GM18508 (cell line): ENCODE results near the gene RIT1.
"Not testable (repeated sequence)": the region's sequence is repeated elsewhere in the genome, so short reads cannot be mapped to it uniquely, and the experiment has no call there.

Experiments used
- ATAC-seq: cut with Tn5 transposase; IDR thresholded peaks from one replicate; pipeline ENCODE4 v1.9.1; 2021; ENCODE audit warnings: moderate number of reproducible peaks; ENCODE audit not compliant: insufficient read depth, unreplicated experiment

RIT1 gene

GRCh38 chr1:155896476-155896875 lies 14.7 kb downstream of the RIT1 start:
- ATAC-seq: not testable (repeated sequence)

DNA sequence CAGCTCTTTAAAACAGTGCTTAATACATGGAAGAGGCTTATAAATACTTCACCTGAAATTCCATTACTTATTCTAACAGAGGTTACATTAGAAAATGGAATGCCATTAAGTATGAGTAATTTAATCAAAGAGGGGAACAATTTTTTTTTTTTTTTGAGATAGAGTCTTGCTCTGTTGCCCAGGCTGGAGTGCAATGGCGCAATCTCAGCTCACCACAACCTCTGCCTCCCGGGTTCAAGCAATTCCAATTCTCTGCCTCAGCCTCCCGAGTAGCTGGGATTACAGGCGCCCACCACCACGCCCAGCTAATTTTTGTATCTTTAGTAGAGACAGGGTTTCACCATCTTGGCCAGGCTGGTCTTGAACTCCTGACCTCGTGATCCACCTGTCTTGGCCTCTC lies 15.5 kb downstream of the RIT1 start:
- not testable (repeated sequence) for ATAC-seq

DNA sequence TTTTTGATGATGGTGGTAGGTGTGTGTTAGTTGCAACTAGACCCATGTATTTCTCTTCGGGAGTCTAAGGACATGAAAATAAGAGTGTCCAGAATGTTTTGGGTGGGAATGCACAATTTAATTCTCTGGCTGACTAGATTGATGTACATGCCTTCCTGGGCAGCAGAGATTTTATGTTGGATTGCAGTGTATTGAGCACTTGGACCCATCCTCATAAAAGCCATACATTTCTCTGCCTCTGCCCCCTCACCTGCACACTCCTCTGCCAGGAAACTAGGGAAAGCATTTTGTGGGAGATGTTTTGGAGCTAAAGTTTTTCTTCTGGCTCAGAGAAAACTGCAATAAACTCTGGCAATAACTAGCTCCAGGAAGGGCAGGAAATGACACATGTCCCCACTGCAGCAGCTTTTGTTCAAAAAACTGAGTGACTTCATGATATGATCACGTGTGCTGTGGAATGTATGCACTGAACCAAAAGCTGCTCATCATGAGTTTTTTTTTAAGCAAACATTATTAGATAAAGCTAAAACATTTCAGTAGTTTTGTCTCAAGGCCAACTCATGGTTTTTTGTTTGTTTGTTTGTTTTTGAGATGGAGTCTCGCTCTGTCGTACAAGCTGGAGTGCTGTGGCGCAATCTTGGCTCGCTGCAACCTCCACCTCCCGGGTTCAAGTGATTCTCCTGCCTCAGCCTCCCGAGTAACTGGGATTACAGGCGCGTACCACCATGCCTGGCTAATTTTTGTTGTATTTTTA lies 17.6 kb downstream of the RIT1 start:
- ATAC-seq: no peak

DNA sequence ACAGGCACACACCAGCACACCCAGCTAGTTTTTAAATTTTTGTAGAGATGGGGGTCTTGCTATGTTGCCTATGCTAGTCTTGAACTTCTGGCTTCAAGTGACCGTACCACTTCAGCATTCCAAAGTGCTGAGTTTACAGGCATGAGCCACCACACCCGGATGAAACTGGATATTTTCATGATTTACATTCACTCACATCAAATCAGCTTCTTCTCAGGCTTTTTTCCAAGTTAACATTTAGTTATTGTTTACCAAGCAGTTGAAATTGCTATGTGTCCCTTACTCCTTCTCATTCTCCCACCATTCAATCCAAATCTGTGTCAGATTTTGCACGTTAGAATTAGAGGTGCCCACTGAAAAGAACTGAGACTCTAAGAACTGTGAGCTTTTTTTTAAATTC lies 18.4 kb downstream of the RIT1 start:
- no peak for ATAC-seq

DNA sequence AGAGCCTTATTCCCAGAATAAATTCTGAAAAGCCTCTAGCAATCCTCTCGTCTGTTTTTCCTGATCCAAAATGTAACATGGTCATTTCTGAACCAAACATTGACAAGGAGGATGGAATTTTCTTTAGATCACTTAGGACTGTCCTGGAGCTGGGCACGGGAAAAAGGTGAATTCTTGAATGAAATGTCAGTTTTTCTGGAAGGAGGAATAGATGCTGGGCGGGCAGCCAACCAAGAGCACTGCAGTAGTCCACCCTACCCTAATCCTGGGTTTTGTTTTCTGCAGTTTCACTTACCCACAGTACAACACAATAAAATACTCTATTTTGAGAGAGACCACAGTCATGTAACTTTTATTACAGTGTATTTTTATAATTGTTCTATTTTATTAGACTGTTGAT lies 20.9 kb downstream of the RIT1 start:
- ATAC-seq: no peak

- no peak for ATAC-seq
Observed at GRCh38 chr1:155889566-155889965, 21.6 kb downstream of the RIT1 start.

GRCh38 chr1:155888481-155888880 lies 22.7 kb downstream of the RIT1 start:
- no peak for ATAC-seq

GRCh38 chr1:155884982-155885381 lies 26.2 kb downstream of the RIT1 start:
- ATAC-seq: no peak

- no peak for ATAC-seq
Observed at GRCh38 chr1:155884031-155884960, 26.9 kb downstream of the RIT1 start.

DNA sequence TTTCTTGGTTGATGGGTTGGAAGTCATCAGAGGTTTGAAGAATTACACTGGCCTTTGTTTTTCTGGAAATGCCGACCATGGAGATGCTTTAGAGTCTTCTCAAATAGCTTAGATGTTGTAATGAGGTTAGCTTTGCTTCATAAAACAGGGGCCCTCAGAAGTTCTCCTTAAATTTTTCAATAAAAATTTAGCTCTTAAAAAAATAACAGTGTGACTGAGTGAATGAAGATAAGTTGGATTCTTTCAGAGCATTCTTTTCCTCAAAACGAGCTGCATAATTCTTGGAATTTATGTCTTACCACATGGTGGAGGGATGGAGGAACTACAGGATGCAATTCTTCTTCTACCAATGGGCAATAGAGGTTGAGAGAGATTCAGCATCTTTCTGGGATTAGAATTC lies 28.4 kb downstream of the RIT1 start:
- ATAC-seq: no peak

DNA sequence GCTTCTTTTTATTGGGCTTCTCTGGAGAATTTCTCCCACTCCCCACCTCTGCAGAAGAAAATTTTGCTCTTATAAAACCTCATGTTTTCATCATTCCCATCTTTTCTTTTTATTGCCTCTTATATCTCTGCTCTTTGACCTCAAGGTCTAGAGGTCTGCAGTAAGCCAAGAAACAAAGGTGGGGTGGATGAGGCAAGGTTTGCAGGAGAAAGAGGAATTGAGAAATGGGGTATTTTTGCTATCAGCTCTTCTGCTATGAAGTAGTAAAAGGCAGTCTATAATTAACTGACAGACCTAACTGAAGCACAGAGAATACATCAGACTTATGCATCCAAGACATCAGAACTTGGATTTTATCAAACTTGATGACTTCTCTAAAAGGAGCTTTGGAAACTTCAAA lies 28.9 kb downstream of the RIT1 start:
- no peak for ATAC-seq

DNA sequence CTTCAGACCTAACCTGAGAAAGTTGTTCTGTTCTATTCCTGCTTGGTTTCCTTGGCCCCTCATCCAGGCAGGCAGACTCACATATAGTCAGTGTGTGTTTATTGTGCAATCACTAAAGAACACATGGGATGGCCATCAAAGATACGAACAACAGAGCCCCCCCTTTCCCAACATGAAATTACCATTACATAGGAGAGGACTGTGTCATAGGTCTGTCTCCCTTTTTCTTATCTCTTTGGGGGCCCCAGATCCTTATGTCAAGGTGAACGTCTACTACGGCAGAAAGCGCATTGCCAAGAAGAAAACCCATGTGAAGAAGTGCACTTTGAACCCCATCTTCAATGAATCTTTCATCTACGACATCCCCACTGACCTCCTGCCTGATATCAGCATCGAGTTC lies 30.2 kb downstream of the RIT1 start:
- no peak for ATAC-seq

DNA sequence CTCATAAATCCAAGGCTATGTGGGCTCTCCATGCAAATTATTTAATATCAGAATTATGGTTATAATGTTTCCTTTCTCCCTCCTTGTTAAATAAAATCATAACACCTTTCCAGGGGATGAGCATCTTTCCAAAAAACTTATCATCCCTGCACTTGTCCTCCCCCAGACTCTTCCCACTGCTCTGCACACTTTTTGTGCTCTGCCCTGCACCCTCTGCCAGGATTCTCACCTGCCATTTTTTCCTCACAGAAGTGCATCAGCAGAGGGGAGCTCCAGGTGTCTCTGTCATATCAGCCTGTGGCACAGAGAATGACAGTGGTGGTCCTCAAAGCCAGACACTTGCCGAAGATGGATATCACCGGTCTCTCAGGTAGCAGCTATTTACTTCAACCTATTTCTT lies 30.9 kb downstream of the RIT1 start:
- no peak for ATAC-seq

DNA sequence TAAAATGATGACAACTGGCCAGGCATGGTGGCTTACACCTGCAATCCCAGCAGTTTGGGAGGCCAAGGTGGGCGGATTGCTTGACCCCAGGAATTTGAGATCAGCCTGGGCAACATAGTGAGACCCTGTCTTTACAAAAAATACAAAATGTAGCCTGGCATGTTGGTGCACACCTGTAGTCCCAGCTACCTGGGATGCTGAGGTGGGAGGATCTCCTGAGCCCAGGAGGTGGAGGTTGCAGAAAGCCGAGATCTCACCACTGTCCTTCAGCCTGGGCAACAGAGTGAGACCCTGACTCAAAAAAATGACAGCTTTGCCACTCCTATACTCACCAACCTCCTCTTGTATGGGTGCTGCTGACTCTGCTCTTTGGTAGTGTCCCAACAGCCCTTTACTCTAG lies 33.2 kb downstream of the RIT1 start:
- ATAC-seq: no peak

- no peak for ATAC-seq
Observed at GRCh38 chr1:155873860-155874259, 37.3 kb downstream of the RIT1 start.

GRCh38 chr1:155872527-155872926 lies 38.6 kb downstream of the RIT1 start:
- ATAC-seq: no peak

DNA sequence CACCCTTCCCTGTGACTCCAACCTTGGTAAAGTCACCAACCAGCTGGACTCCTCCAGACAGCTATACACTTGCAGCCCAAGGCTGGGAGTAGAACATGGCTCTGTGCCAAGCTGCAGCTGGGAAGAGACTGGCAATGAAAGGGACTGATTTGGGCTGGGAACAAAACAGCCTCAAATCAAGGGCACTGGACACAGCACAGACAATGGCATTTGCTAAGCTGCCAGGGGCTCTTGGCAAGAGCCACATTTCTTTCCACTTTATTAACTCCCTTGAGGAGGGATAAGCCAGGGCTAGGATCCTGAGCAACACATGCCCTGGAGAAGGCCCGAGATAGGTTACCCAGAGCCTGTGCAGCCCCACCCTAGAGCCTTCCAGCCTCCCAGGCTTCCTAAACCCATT lies 39.8 kb downstream of the RIT1 start:
- ATAC-seq: no peak

GRCh38 chr1:155867766-155868165 lies 43.4 kb downstream of the RIT1 start:
- ATAC-seq: no peak

- ATAC-seq: no peak
Observed at GRCh38 chr1:155864393-155864792, 46.8 kb downstream of the RIT1 start.

DNA sequence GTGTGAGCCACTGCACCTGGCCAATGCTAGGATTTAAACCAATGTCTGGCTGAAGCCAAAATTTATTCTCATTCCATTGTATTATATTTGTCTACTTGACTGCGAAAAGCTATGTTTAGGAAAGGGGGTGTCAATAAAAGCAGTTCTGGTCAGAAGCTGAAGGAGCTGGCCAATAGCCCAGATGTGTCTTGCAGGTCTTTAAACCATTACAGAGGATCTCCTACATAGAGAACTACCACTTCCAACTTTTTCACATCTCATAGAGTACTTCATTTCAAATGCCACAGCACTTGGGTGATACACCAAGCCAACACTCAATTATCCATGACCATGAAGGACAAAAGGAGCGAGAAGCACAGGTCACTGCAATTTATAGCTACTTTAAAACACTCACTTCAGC lies 49.3 kb downstream of the RIT1 start:
- no peak for ATAC-seq

- ATAC-seq: no peak
Observed at GRCh38 chr1:155860970-155861510, 50.1 kb downstream of the RIT1 start.
